Keratinocyte (primary cell): ENCODE measurements around the gene OR56B1.

Experiments used
- EZH2 ChIP-seq: IDR thresholded peaks from one replicate; pipeline ENCODE4 v1.6.1; 2012; ENCODE audit warnings: inconsistent platforms, mild to moderate bottlenecking, low read length, moderate library complexity
- TF ChIP-seq, protein P1 (sequence below), 3 experiments: IDR thresholded peaks in 1 of 3; conservative IDR thresholded peaks in 1 of 3; optimal IDR thresholded peaks in 1 of 3; 2 replicates in 2 of 3; 3 replicates in 1 of 3; pipeline versions ENCODE3 to v1.5.1; 2011; ENCODE audit warnings: low read length in 3 of 3, mild to moderate bottlenecking in 3 of 3, moderate library complexity in 2 of 3, control low read depth in 1 of 3, inconsistent platforms in 1 of 3; ENCODE audit not compliant: insufficient read depth in 2 of 3; ENCODE audit errors: extremely low read depth in 1 of 3

GRCh38 chr11:5700421-5701054 lies 35.7 kb upstream of the OR56B1 start:
- TF ChIP-seq, protein P1, sequence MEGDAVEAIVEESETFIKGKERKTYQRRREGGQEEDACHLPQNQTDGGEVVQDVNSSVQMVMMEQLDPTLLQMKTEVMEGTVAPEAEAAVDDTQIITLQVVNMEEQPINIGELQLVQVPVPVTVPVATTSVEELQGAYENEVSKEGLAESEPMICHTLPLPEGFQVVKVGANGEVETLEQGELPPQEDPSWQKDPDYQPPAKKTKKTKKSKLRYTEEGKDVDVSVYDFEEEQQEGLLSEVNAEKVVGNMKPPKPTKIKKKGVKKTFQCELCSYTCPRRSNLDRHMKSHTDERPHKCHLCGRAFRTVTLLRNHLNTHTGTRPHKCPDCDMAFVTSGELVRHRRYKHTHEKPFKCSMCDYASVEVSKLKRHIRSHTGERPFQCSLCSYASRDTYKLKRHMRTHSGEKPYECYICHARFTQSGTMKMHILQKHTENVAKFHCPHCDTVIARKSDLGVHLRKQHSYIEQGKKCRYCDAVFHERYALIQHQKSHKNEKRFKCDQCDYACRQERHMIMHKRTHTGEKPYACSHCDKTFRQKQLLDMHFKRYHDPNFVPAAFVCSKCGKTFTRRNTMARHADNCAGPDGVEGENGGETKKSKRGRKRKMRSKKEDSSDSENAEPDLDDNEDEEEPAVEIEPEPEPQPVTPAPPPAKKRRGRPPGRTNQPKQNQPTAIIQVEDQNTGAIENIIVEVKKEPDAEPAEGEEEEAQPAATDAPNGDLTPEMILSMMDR (optimal IDR thresholded peaks at IDR 0.05 in 1 of 3, IDR thresholded peaks at IDR 0.05 in 1 of 3, conservative IDR thresholded peaks at IDR 0.05 in 1 of 3; ENCODE audit: extremely low read depth in 1 of 3, insufficient read depth in 2 of 3, low read length in 3 of 3): no peak
- TF ChIP-seq EZH2: no peak
